Esophagus squamous epithelium (tissue), 4 donors: ENCODE results near the gene UBQLN4.

Experiments
- POLR2A ChIP-seq, 4 donors: fragments of 450-650 bp; IDR thresholded peaks; one replicate each; pipeline ENCODE4 v1.6.1; 2017; ENCODE audit warnings: antibody characterized with exemption in 4 of 4, mild to moderate bottlenecking in 4 of 4, moderate library complexity in 3 of 4
- TF ChIP-seq, protein P1 (sequence below), 6 experiments: fragments of 450-650 bp in 4 of 6; fragments of 200-600 bp in 2 of 6; sonication (generic) in 2 of 6; IDR thresholded peaks; one replicate each; pipeline ENCODE4 v1.5.1; 2016 to 2019; ENCODE audit warnings: antibody characterized with exemption in 6 of 6, mild to moderate bottlenecking in 4 of 6, moderate library complexity in 4 of 6

DNA sequence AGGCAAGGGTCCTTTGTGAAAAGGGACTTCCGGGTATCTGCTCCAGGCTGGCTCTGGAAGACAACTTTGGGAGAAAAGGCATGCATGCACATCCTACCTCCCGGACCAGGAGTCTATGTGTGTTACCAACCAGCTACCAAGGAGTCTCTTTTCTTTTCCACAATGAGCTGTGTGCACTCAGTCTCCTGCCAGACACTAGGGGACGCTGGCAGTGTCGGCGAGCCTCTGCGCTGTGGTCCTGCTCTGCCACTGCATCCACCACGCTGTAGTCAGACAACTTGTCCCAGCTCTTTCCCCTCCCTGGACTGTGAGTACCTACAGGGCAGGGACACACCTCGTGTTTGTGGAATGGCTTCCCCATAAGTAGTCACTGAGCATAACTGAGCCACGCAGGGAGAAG is 27.7 kb downstream of the UBQLN4 start:
- TF ChIP-seq, protein P1, sequence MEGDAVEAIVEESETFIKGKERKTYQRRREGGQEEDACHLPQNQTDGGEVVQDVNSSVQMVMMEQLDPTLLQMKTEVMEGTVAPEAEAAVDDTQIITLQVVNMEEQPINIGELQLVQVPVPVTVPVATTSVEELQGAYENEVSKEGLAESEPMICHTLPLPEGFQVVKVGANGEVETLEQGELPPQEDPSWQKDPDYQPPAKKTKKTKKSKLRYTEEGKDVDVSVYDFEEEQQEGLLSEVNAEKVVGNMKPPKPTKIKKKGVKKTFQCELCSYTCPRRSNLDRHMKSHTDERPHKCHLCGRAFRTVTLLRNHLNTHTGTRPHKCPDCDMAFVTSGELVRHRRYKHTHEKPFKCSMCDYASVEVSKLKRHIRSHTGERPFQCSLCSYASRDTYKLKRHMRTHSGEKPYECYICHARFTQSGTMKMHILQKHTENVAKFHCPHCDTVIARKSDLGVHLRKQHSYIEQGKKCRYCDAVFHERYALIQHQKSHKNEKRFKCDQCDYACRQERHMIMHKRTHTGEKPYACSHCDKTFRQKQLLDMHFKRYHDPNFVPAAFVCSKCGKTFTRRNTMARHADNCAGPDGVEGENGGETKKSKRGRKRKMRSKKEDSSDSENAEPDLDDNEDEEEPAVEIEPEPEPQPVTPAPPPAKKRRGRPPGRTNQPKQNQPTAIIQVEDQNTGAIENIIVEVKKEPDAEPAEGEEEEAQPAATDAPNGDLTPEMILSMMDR (IDR thresholded peaks at IDR 0.05): peak in 5 of 6 experiments; percentile 18 to 51 (median 40)
- no peak for TF ChIP-seq POLR2A (IDR thresholded peaks at IDR 0.05)
